GM18870 (cell line): ENCODE data around the gene ATF3.

ENCODE experiments used
- ATAC-seq: cut with Tn5 transposase; IDR thresholded peaks from one replicate; pipeline ENCODE4 v1.9.1; 2021; ENCODE audit warnings: moderate library complexity; ENCODE audit not compliant: unreplicated experiment

ATF3 gene

GRCh38 chr1:212586206-212587015, 22.1 kb upstream of the ATF3 start:
- peak; percentile 75 for ATAC-seq

GRCh38 chr1:212587016-212587887, 21.3 kb upstream of the ATF3 start:
- ATAC-seq, result no peak

GRCh38 chr1:212587888-212588510, 20.6 kb upstream of the ATF3 start:
- ATAC-seq, result no peak

- ATAC-seq, result no peak
Measured at GRCh38 chr1:212589446-212589845, 19.1 kb upstream of the ATF3 start.

- no peak for ATAC-seq
Measured at GRCh38 chr1:212591922-212592321, 16.6 kb upstream of the ATF3 start.

GRCh38 chr1:212593821-212594251, 14.7 kb upstream of the ATF3 start:
- no peak for ATAC-seq

GRCh38 chr1:212594640-212595039, 13.9 kb upstream of the ATF3 start:
- ATAC-seq, result no peak

- no peak for ATAC-seq
Measured at GRCh38 chr1:212595229-212595628, 13.3 kb upstream of the ATF3 start.

- peak; percentile 92 for ATAC-seq
Measured at GRCh38 chr1:212595787-212596714, 12.5 kb upstream of the ATF3 start.

GRCh38 chr1:212596798-212597197, 11.8 kb upstream of the ATF3 start:
- no peak for ATAC-seq

GRCh38 chr1:212597487-212597886, 11.1 kb upstream of the ATF3 start:
- ATAC-seq, result no peak

GRCh38 chr1:212600071-212600915, 8.3 kb upstream of the ATF3 start:
- no peak for ATAC-seq

GRCh38 chr1:212600980-212601379, 7.6 kb upstream of the ATF3 start:
- ATAC-seq, result no peak

GRCh38 chr1:212601524-212601923, 7.0 kb upstream of the ATF3 start:
- ATAC-seq, result no peak

GRCh38 chr1:212605441-212606394, 2.8 kb upstream of the ATF3 start:
- ATAC-seq, result no peak

- ATAC-seq, result no peak
Measured at GRCh38 chr1:212606395-212607205, 2.0 kb upstream of the ATF3 start.

- no peak for ATAC-seq
Measured at GRCh38 chr1:212607206-212607912, 1.2 kb upstream of the ATF3 start.
